ENCODE measurements around the gene NRG3.

GRCh38 chr10:82861889-82862288 lies 986.9 kb downstream of the NRG3 start:
- TF ChIP-seq CTCF (conservative IDR thresholded peaks at IDR 0.05 in 1 of 2, IDR thresholded peaks at IDR 0.05 in 1 of 2; ENCODE audit: low read depth in 1 of 2, low read length in 2 of 2) (no peak), EZH2 (IDR thresholded peaks at IDR 0.05; ENCODE audit: low read length, missing control alignments) (no peak)

All from fibroblast of lung (primary cell).